Kidney (tissue), 14 donors: ENCODE data around the gene SPINK4. TPM values are rescaled to one million over a fixed set of nuclear protein-coding genes. Genes with fewer than 3 reads are reported as not detected.

ENCODE experiments used
- DNase-seq, 5 donors: peaks; one replicate each; pipeline ENCODE4 v3.0.0-alpha.2; 2013 to 2020
- FAIRE-seq: peaks from 2 replicates; lab custom pipeline; 2012; peaks lifted over from hg19 to GRCh38; lab: Jason Lieb, UNC
- H3K27ac ChIP-seq, 2 donors: one replicate each; pipeline ENCODE4 v1.7.0; 2013; ENCODE audit warnings: low read depth in 2 of 2, low read length in 2 of 2, inconsistent platforms in 1 of 2
- H3K27me3 ChIP-seq: one replicate; pipeline ENCODE4 v1.7.1; 2013; ENCODE audit warnings: low read length, inconsistent platforms; ENCODE audit not compliant: control insufficient read depth, insufficient read depth
- H3K36me3 ChIP-seq, 3 donors: one replicate each; pipeline versions ENCODE4 v1.7.0 to v1.7.1; 2013; ENCODE audit warnings: low read length in 3 of 3, control low read depth in 1 of 3, inconsistent platforms in 1 of 3; ENCODE audit not compliant: insufficient read depth in 3 of 3, control insufficient read depth in 2 of 3
- H3K4me1 ChIP-seq, 3 donors: one replicate each; pipeline versions ENCODE4 v1.7.0 to v1.7.1; 2013; ENCODE audit warnings: low read length in 3 of 3, inconsistent platforms in 1 of 3, low read depth in 1 of 3; ENCODE audit not compliant: control insufficient read depth in 2 of 3, insufficient read depth in 2 of 3
- H3K4me3 ChIP-seq, 3 donors: one replicate each; pipeline versions ENCODE4 v1.7.0 to v1.8.1; 2013; ENCODE audit warnings: low read length in 3 of 3, control low read depth in 1 of 3, inconsistent platforms in 1 of 3
- H3K9ac ChIP-seq, 3 donors: one replicate each; pipeline versions ENCODE4 v1.7.0 to v1.7.1; 2013; ENCODE audit warnings: low read length in 3 of 3, control low read depth in 1 of 3, inconsistent platforms in 1 of 3
- H3K9me3 ChIP-seq, 3 donors: one replicate each; pipeline versions ENCODE4 v1.7.0 to v1.7.1; 2013; ENCODE audit warnings: low read length in 3 of 3, control low read depth in 1 of 3, inconsistent platforms in 1 of 3; ENCODE audit not compliant: control insufficient read depth in 2 of 3, insufficient read depth in 1 of 3
- intact Hi-C: fragments of 100-400 bp; cut with DNase I; formaldehyde crosslinking; loops from one replicate; pipeline ENCODE4 v1.11.1; 2022
- polyA plus RNA-seq: library from polyadenylated mRNA; stranded (reverse); fragments of 350-450 nt; fragmentation: Illumina TruSeq; extraction: RNeasy Lipid Tissue Mini Kit (QIAGEN cat#74804); gene quantifications from one replicate; pipeline ENCODE4 v1.2.3, GENCODE V29; 2014; ENCODE audit warnings: low read depth, low replicate concordance; ENCODE audit not compliant: insufficient read depth
- total RNA-seq: library from RNA; stranded (reverse); fragmentation: NEBNext Ultra II Directional; extraction: Animal tissue kit (Norgen Biotek cat#: 25700); gene quantifications from one replicate; pipeline ENCODE4 v1.2.1, GENCODE V29; 2021
- TF ChIP-seq, protein P1 (sequence below): IDR thresholded peaks from 3 replicates; pipeline ENCODE4 v1.5.1; 2012; ENCODE audit warnings: mild to moderate bottlenecking, moderate library complexity, borderline replicate concordance; ENCODE audit not compliant: insufficient read depth; ENCODE audit errors: extremely low read depth
- donor health status: control.
- donor health status: control.
- donor health status: control.
- donor health status: control.
- donor health status: control.
- donor health status: DM: yes; HTN: yes; CAD: no.
- donor health status: Normal renal cell carcinoma (clear cell type).

SPINK4 gene
- total and polyA plus RNA-seq, 2 donors from 2014 or later: not detected

DNA sequence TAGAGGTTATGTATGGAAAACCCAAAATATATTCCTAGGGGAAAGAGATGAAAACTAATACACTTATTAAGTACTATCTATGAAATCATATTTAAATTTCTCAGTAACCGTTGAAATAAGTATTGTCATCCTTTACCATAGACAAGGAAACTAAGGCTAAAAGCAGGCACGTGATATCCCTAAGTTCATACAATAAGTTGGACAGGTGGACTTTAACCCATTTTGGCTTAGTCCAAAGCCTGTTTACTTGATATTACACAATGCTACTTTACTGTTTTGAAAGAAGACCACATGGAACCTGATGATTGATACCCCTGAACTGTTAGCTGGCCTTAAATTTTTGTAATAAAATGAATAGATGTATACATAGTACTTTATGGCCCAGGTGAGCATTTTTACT is 53.8 kb downstream of the SPINK4 start:
- Histone ChIP-seq H3K9ac (no peak overlapping the region), H3K36me3 (peaks cover 9 to 39% (median 27%) of the 10 kb centered on the region in 3 donors), H3K27me3 (no peaks in the 10 kb centered on the region), H3K4me3 (no peak overlapping the region), H3K27ac (no peak overlapping the region), H3K9me3 (no peaks in the 10 kb centered on the region), H3K4me1 (peaks cover 0 to 26% (median 24%) of the 10 kb centered on the region in 3 donors)
- intact Hi-C loops: no loop called here
- DNase-seq (no peak), FAIRE-seq (no peak)
- TF ChIP-seq, protein P1, sequence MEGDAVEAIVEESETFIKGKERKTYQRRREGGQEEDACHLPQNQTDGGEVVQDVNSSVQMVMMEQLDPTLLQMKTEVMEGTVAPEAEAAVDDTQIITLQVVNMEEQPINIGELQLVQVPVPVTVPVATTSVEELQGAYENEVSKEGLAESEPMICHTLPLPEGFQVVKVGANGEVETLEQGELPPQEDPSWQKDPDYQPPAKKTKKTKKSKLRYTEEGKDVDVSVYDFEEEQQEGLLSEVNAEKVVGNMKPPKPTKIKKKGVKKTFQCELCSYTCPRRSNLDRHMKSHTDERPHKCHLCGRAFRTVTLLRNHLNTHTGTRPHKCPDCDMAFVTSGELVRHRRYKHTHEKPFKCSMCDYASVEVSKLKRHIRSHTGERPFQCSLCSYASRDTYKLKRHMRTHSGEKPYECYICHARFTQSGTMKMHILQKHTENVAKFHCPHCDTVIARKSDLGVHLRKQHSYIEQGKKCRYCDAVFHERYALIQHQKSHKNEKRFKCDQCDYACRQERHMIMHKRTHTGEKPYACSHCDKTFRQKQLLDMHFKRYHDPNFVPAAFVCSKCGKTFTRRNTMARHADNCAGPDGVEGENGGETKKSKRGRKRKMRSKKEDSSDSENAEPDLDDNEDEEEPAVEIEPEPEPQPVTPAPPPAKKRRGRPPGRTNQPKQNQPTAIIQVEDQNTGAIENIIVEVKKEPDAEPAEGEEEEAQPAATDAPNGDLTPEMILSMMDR: no peak

DNA sequence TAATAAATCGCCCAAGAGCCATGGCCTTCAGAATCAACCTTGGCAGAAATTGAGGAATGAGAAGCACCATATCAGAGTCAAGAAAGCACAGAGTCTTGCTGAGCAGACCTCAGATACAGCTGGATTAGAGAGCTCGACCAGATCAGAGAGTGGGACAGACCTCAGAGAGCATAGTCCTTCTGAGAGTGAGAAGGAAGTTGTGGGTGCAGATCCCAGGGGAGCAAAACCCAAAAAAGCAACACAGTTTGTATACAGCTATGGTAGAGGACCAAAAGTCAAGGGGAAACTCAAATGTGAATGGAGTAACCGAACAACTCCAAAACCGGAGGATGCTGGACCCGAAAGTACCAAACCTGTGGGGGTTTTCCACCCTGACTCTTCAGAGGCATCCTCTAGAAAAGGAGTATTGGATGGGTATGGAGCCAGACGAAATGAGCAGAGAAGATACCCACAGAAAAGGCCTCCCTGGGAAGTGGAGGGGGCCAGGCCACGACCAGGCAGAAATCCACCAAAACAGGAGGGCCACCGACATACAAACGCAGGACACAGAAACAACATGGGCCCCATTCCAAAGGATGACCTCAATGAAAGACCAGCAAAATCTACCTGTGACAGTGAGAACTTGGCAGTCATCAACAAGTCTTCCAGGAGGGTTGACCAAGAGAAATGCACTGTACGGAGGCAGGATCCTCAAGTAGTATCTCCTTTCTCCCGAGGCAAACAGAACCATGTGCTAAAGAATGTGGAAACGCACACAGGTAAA is 54.9 kb downstream of the SPINK4 start:
- peaks cover 9 to 39% (median 27%) of the 10 kb centered on the region in 3 donors for H3K36me3 ChIP-seq
- no peak for FAIRE-seq
- peaks cover 0 to 26% (median 24%) of the 10 kb centered on the region in 3 donors for H3K4me1 ChIP-seq

DNA sequence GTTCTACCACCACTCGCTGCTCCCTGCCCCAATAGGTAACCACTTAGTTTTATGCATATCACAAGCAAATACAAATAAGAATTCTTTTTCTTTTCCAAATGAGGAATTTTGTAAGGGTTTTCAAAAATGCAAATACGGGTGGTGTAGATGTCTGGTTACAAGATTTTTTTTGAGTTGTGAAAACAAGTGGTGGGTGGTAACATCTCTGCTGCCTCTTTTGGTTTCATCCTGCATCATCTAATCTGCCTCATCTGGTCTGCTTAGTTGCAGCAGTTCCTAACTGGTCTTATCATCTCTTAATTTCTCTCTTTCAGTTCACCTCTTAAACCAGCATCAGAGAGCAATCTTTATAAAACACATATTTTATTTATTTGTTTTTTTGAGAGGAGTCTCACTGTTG is 55.6 kb downstream of the SPINK4 start:
- intact Hi-C loops: no loop called here
- DNase-seq (no peak), FAIRE-seq (no peak)
- Histone ChIP-seq H3K9me3 (no peaks in the 10 kb centered on the region), H3K27me3 (no peaks in the 10 kb centered on the region), H3K36me3 (peaks cover 9 to 39% (median 27%) of the 10 kb centered on the region in 3 donors), H3K9ac (no peak overlapping the region), H3K4me3 (no peak overlapping the region), H3K4me1 (peaks cover 0 to 26% (median 24%) of the 10 kb centered on the region in 3 donors), H3K27ac (no peak overlapping the region)
- TF ChIP-seq, protein P1: no peak

More for the DNA sequence above, 54.9 kb downstream of the SPINK4 start:
- no peaks in the 10 kb centered on the region for H3K27me3 ChIP-seq
- intact Hi-C loops: no loop called here
- no peak overlapping the region for H3K9ac ChIP-seq
- TF ChIP-seq, protein P1: no peak
- H3K9me3 ChIP-seq: no peaks in the 10 kb centered on the region
- DNase-seq: no peak
- H3K27ac ChIP-seq: no peak overlapping the region
- no peak overlapping the region for H3K4me3 ChIP-seq
